ENCODE results near the gene MYRFL. TPM values are rescaled to one million over a fixed set of nuclear protein-coding genes. Genes with fewer than 3 reads are reported as not detected.

Gene MYRFL
- total and polyA plus RNA-seq, 2 of the 8 experiments (the other 6 are each of a cell fraction or from before 2014, with no cell fraction given) = 1.1 to 2.0 TPM

DNA sequence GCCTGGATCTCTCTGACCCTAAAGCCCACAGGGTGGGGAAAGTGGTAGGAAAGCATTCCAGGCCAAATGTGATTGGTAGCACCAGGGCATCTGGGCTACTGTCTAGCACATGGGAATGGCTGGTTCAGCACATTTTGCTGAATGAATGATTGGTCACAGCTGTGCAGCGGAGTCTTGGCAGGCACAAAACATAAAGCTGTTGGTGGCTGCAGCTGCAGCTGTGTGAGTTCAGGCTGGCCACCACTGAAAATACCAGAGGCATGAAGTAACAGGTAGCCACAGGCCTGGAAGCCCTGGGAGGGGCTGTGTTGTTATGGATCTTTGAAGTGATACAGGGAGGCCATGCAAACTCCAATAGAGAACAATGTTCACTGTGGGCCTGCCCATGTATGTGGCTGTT is 72.7 kb downstream of the MYRFL start:
- ChIA-PET CTCF (ENCODE audit: partially characterized antibody) (interaction anchor here (3.0 kb wide), 1 partner anchor 18 kb away, joined by 10 read pairs; no protein-coding TSS in a partner anchor), POLR2A (ENCODE audit: partially characterized antibody) (interaction anchor here (1.3 kb wide), 1 partner anchor 346 kb away, joined by 5 read pairs; no protein-coding TSS in a partner anchor)
- peak overlapping the region; percentile 2 to 62; a peak in 2 of 4 replicates for H3K4me2 ChIP-seq (ENCODE audit: insufficient read depth in 1 of 2, low read depth in 2 of 2, low read length in 2 of 2)
- TF ChIP-seq TCF12 (IDR thresholded peaks at IDR 0.05; ENCODE audit: low read depth, low read length) = 0 out of 2 replicates have a peak, but pooled peaks have one; percentile 23
- no peak for TF ChIP-seq SRF (IDR thresholded peaks at IDR 0.05; ENCODE audit: low read depth, low read length)
- peak; percentile 57; the same call in 1 of the 2 replicates for TF ChIP-seq JUND (IDR thresholded peaks at IDR 0.05; ENCODE audit: low read length)
- TF ChIP-seq, protein P1, sequence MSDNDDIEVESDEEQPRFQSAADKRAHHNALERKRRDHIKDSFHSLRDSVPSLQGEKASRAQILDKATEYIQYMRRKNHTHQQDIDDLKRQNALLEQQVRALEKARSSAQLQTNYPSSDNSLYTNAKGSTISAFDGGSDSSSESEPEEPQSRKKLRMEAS (IDR thresholded peaks at IDR 0.05) = 0 out of 2 replicates have a peak, but pooled peaks have one; percentile 56
- 0 out of 2 replicates have a peak, but pooled peaks have one; percentile 58 for TF ChIP-seq JUN (IDR thresholded peaks at IDR 0.05; ENCODE audit: low read depth, low read length)
- TF ChIP-seq, protein P2, sequence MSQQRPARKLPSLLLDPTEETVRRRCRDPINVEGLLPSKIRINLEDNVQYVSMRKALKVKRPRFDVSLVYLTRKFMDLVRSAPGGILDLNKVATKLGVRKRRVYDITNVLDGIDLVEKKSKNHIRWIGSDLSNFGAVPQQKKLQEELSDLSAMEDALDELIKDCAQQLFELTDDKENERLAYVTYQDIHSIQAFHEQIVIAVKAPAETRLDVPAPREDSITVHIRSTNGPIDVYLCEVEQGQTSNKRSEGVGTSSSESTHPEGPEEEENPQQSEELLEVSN (IDR thresholded peaks at IDR 0.05) = 0 out of 2 replicates have a peak, but pooled peaks have one; percentile 37
- TF ChIP-seq HDAC2 (IDR thresholded peaks at IDR 0.05; ENCODE audit: borderline replicate concordance in 1 of 2, low read depth in 2 of 2, low read length in 2 of 2) = no peak
- H4K91ac ChIP-seq (replicated peaks; ENCODE audit: insufficient read length, low read length) = peak overlapping the region; percentile 22
- peak overlapping the region in 1 of 4 experiments; percentile 21; a peak in 1 of 8 replicates for H3K4me3 ChIP-seq (ENCODE audit: extremely low read depth in 1 of 4, insufficient read depth in 2 of 4, low read depth in 3 of 4, low read length in 4 of 4)
- no peaks in the 10 kb centered on the region for H3K36me3 ChIP-seq (ENCODE audit: control insufficient read depth in 2 of 4, insufficient read depth in 4 of 4, low read length in 3 of 4)
- H3K27me3 ChIP-seq (replicated peaks in 1 of 4; ENCODE audit: control insufficient read depth in 3 of 4, extremely low read depth in 1 of 4, insufficient read depth in 3 of 4, low read length in 3 of 4) = no peaks in the 10 kb centered on the region
- H3K18ac ChIP-seq (ENCODE audit: extremely low read depth, low read length) = peak overlapping the region; percentile 42
- no peaks in the 10 kb centered on the region for H3K9me3 ChIP-seq (ENCODE audit: insufficient read depth in 2 of 2, low read depth in 1 of 2, low read length in 1 of 2)
- no peak overlapping the region for H3K9ac ChIP-seq (replicated peaks in 1 of 4; ENCODE audit: extremely low read depth in 1 of 4, low read depth in 3 of 4, low read length in 3 of 4)
- H4K20me1 ChIP-seq (replicated peaks in 1 of 2; ENCODE audit: control insufficient read depth in 1 of 2, insufficient read depth in 2 of 2, low read length in 2 of 2) = no peaks in the 10 kb centered on the region
- H4K8ac ChIP-seq (ENCODE audit: extremely low read depth, insufficient read depth, low read length) = no peak overlapping the region
- no peaks in the 10 kb centered on the region for H3K79me2 ChIP-seq (ENCODE audit: control insufficient read depth in 1 of 2, insufficient read depth in 2 of 2, low read length in 2 of 2)
- peaks cover 3% of the 10 kb centered on the region; the same call in 1 of the 2 replicates for H3K23me2 ChIP-seq (ENCODE audit: low read depth, low read length)
- no peak overlapping the region for H3K14ac ChIP-seq (ENCODE audit: insufficient read length)
- peaks cover 2 to 28% (median 24%) of the 10 kb centered on the region in 4 experiments; a peak in 6 of 7 replicates for H3K4me1 ChIP-seq (replicated peaks in 1 of 4; ENCODE audit: control insufficient read depth in 3 of 4, insufficient read depth in 4 of 4, low read length in 3 of 4)
- H3K79me1 ChIP-seq (ENCODE audit: low read depth, low read length) = no peaks in the 10 kb centered on the region
- no peak overlapping the region for H3K27ac ChIP-seq (ENCODE audit: low read depth, low read length)
- no peak overlapping the region for H2AFZ ChIP-seq (ENCODE audit: low read length)
- no peak overlapping the region for H2BK15ac ChIP-seq (ENCODE audit: low read length)
- DNase-seq (ENCODE audit: low read depth in 1 of 2, low spot score in 2 of 2) = no peak
- H2AK5ac ChIP-seq (ENCODE audit: low read depth, low read length) = no peak overlapping the region
- H3K4ac ChIP-seq (replicated peaks; ENCODE audit: insufficient read length, low read depth, low read length) = no peak overlapping the region
- no peak for FAIRE-seq
- no peak overlapping the region for H2BK120ac ChIP-seq (replicated peaks; ENCODE audit: low read depth, low read length)
- no peak overlapping the region for H3K56ac ChIP-seq (replicated peaks; ENCODE audit: insufficient read length, low read depth, low read length)
- peak overlapping the region; percentile 84 for H2BK12ac ChIP-seq (ENCODE audit: low read depth, low read length)
- H4K5ac ChIP-seq (ENCODE audit: insufficient read length, low read depth, low read length) = no peak overlapping the region
- peak overlapping the region; percentile 63; the same call in 1 of the 2 replicates for H2BK5ac ChIP-seq (ENCODE audit: low read depth, low read length)
- no peak overlapping the region for H3K23ac ChIP-seq (ENCODE audit: insufficient read length)
- 85% methylated on average over 1 of the region's 1 CpG; no CpG with 5 or more reads in 1 of the 2 experiments for WGBS, 2 experiments (ENCODE audit: extremely low coverage in 1 of 2, insufficient coverage in 1 of 2, insufficient read length in 1 of 2, insufficient replicate concordance in 2 of 2, low coverage in 1 of 2, low lambda C conversion rate in 2 of 2, missing lambda C conversion rate in 1 of 2)
- H2BK20ac ChIP-seq (ENCODE audit: low read length) = peak overlapping the region; percentile 89; the same call in 1 of the 2 replicates
